ENCODE data around the gene FBXL5.

DNA sequence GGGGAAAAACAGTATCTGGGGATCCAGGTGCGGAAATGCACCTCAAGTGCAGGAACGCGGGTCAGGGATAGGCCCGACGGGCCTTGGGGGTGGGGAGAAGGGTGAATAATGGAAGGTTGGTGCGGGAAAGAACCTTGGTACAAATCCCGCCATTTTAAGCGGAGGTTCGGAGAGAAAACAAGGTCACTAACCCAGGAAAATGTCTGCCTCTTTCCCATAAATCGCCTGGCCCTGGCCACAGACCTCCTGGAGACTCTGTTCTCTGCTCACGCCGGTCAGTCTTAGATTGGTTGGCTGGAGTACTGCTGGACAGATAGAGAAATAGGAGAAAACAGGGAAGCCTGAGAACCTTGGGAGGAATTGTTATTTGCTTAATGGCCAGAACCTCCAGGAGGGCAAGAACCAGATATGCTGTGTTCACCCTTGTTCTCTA is 897 bp upstream of the FBXL5 start:
- TF ChIP-seq POLR2A (IDR thresholded peaks at IDR 0.05) = no peak
- TF ChIP-seq, protein P1, sequence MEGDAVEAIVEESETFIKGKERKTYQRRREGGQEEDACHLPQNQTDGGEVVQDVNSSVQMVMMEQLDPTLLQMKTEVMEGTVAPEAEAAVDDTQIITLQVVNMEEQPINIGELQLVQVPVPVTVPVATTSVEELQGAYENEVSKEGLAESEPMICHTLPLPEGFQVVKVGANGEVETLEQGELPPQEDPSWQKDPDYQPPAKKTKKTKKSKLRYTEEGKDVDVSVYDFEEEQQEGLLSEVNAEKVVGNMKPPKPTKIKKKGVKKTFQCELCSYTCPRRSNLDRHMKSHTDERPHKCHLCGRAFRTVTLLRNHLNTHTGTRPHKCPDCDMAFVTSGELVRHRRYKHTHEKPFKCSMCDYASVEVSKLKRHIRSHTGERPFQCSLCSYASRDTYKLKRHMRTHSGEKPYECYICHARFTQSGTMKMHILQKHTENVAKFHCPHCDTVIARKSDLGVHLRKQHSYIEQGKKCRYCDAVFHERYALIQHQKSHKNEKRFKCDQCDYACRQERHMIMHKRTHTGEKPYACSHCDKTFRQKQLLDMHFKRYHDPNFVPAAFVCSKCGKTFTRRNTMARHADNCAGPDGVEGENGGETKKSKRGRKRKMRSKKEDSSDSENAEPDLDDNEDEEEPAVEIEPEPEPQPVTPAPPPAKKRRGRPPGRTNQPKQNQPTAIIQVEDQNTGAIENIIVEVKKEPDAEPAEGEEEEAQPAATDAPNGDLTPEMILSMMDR (IDR thresholded peaks at IDR 0.05) = no peak

Data from Peyer's patch (tissue), 4 donors.